ENCODE measurements around the gene SSBP3.

- TF ChIP-seq POLR2AphosphoS5 (IDR thresholded peaks at IDR 0.05; ENCODE audit: low read depth, low read length) (no peak), TAF1 (IDR thresholded peaks at IDR 0.05; ENCODE audit: low read depth, low read length) (no peak), POLR2A (IDR thresholded peaks at IDR 0.05; ENCODE audit: low read depth, low read length) (no peak)
Observed at GRCh38 chr1:54302549-54302948, 103.6 kb downstream of the SSBP3 start.
